ENCODE data around the gene LCLAT1.

DNA sequence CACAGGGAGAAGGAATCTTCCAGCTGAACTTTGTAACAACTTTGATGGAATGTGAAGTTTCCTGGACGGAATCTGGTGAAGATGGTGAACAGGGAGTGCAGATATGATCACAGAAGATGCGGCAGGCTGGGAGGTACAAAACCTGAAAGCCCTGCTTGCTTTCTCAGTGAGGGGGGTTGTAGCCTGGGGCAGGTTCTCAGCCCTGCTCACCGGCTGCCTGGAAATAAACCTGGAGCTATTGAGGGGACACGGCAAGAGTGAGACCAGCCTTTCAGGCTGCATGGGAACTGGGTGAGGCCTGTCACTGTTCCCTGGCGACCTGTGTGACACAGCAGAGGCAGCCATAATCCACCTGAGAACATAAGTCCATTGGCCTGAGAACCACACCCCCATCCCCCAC lies 174.8 kb downstream of the LCLAT1 start:
- TF ChIP-seq TEAD4 (IDR thresholded peaks at IDR 0.05; ENCODE audit: borderline replicate concordance, insufficient read depth): no peak
- TF ChIP-seq, protein P1, sequence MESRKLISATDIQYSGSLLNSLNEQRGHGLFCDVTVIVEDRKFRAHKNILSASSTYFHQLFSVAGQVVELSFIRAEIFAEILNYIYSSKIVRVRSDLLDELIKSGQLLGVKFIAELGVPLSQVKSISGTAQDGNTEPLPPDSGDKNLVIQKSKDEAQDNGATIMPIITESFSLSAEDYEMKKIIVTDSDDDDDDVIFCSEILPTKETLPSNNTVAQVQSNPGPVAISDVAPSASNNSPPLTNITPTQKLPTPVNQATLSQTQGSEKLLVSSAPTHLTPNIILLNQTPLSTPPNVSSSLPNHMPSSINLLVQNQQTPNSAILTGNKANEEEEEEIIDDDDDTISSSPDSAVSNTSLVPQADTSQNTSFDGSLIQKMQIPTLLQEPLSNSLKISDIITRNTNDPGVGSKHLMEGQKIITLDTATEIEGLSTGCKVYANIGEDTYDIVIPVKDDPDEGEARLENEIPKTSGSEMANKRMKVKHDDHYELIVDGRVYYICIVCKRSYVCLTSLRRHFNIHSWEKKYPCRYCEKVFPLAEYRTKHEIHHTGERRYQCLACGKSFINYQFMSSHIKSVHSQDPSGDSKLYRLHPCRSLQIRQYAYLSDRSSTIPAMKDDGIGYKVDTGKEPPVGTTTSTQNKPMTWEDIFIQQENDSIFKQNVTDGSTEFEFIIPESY (IDR thresholded peaks at IDR 0.05; ENCODE audit: borderline replicate concordance, low read depth): no peak
- no peak for TF ChIP-seq SIN3A (IDR thresholded peaks at IDR 0.05; ENCODE audit: borderline replicate concordance, low read depth, low read length)
- TF ChIP-seq TCF12 (IDR thresholded peaks at IDR 0.05): no peak
- TF ChIP-seq CTCF (IDR thresholded peaks at IDR 0.05): no peak
- no peak for TF ChIP-seq PBX3 (IDR thresholded peaks at IDR 0.05)
